Measurements from ENCODE around the gene AVEN.
"Not testable (repeated sequence)": the region's sequence is repeated elsewhere in the genome, so short reads cannot be mapped to it uniquely, and the experiment has no call there.

The AVEN gene

DNA sequence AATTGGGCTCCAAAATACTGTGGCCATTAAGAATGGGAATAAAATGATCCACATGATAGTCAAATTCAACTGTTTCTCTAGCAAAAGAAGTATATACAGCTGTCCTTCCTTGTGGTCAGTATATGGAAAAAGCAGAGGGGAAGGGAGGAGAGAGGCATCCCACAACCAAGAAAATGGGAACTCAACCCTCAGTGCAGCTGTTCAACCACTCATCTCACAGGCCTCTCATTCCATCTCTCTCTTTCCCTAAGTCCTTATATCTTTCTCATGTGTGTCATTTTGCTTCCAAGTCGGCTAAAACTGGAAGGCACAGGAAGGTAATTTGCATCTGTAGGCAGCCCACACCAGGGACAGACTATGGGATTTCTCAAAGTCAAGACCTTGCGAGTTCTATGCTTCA is 27.5 kb downstream of the AVEN start:
- Histone ChIP-seq H3K4me3 (ENCODE audit: low read depth, low read length) (no peak overlapping the region), H3K9me3 (no peaks in the 10 kb centered on the region), H3K4me1 (no peaks in the 10 kb centered on the region; the same call in 1 of the 2 replicates), H3K36me3 (no peaks in the 10 kb centered on the region), H3K27me3 (no peaks in the 10 kb centered on the region; the same call in 1 of the 2 replicates)
- TF ChIP-seq, protein P1, sequence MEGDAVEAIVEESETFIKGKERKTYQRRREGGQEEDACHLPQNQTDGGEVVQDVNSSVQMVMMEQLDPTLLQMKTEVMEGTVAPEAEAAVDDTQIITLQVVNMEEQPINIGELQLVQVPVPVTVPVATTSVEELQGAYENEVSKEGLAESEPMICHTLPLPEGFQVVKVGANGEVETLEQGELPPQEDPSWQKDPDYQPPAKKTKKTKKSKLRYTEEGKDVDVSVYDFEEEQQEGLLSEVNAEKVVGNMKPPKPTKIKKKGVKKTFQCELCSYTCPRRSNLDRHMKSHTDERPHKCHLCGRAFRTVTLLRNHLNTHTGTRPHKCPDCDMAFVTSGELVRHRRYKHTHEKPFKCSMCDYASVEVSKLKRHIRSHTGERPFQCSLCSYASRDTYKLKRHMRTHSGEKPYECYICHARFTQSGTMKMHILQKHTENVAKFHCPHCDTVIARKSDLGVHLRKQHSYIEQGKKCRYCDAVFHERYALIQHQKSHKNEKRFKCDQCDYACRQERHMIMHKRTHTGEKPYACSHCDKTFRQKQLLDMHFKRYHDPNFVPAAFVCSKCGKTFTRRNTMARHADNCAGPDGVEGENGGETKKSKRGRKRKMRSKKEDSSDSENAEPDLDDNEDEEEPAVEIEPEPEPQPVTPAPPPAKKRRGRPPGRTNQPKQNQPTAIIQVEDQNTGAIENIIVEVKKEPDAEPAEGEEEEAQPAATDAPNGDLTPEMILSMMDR (IDR thresholded peaks at IDR 0.05; ENCODE audit: low read depth, low read length), result no peak
- no peak for DNase-seq

DNA sequence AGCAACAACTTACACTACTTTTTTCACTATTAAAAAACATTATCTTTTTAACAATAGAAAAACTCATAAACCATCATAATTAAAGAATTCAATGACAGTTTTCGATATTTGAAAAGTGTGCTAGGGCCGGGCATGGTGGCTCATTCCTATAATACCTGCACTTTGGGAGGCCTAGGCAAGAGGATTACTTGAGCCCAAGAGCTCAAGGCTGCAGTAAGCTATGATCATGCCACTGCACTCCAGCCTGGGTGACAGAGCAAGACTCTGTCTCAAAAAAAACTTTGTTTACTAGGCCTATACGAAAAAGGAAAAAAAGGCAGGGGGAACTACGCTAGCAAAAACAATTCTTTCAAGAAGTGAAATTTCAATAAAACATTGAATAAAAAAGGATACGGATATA is 28.1 kb downstream of the AVEN start:
- Histone ChIP-seq H3K27me3 (no peaks in the 10 kb centered on the region; the same call in 1 of the 2 replicates), H3K4me1 (no peaks in the 10 kb centered on the region; the same call in 1 of the 2 replicates), H3K36me3 (no peaks in the 10 kb centered on the region), H3K9me3 (no peaks in the 10 kb centered on the region), H3K4me3 (ENCODE audit: low read depth, low read length) (no peak overlapping the region)
- no peak for DNase-seq
- TF ChIP-seq, protein P1 (IDR thresholded peaks at IDR 0.05; ENCODE audit: low read depth, low read length), result no peak

DNA sequence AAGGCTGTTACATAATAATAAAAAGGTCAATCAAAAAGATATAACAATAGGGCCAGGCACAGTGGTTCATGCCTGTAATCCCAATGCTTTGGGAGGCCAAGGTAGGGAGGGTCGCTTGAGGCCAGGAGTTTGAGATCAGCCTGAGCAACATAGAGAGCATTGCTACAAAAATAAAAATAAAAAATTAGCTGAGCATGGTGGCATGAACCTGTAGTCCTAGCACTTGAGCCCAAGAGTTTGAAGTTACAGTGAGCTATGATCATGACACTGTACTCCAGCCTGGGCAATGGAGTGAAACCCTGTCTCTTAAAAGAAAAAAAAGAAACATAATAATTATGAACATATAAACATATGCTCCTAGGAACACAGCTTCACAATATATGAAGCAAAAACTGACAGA is 29.3 kb downstream of the AVEN start:
- TF ChIP-seq, protein P1 (IDR thresholded peaks at IDR 0.05; ENCODE audit: low read depth, low read length), result no peak
- H3K27me3 ChIP-seq, result no peaks in the 10 kb centered on the region; the same call in 1 of the 2 replicates
- DNase-seq, result no peak
- no peaks in the 10 kb centered on the region for H3K36me3 ChIP-seq
- no peaks in the 10 kb centered on the region for H3K9me3 ChIP-seq
- no peak overlapping the region for H3K4me3 ChIP-seq (ENCODE audit: low read depth, low read length)
- no peaks in the 10 kb centered on the region; the same call in 1 of the 2 replicates for H3K4me1 ChIP-seq

DNA sequence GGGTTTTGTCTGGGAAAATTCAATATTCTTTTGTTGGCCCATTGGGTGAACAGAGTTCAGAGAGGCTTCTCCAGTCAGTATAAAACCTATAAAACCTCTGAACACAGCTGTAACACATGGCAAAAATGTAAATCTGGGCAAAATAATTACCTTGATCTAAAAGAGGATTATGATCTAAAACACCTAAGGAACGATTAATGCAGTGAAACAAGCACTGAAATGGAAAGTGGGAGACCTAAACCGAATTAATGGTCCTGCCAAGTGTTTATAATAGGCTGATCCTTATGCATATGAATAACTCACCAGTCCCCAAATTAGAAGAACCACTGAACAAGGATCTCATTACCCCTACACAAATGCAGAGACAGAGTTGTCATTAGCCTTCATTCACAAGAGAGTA is 32.6 kb downstream of the AVEN start:
- TF ChIP-seq, protein P1 (IDR thresholded peaks at IDR 0.05; ENCODE audit: low read depth, low read length), result no peak
- Histone ChIP-seq H3K4me1 (no peaks in the 10 kb centered on the region), H3K36me3 (no peaks in the 10 kb centered on the region), H3K9me3 (no peaks in the 10 kb centered on the region), H3K27me3 (no peaks in the 10 kb centered on the region; the same call in 1 of the 2 replicates), H3K4me3 (ENCODE audit: low read depth, low read length) (no peak overlapping the region)
- DNase-seq, result no peak

DNA sequence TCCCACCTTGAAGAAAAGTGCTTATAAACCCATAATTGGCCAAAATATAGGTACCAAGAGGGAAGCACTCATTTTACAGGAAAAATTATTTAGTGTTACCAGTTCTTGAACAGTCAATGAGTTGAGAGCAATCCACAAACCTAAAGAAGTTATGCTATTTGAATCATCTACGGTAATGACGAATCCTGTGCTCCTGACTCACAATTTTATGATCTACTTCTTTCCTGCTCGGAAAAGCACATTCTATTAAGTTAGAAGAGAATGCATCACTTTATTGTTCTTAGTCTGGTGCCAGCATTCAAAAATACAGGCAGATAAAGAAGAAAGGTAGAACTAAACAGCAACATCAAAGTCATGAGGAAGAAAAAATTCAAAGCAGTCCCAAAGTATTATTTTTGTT is 37.5 kb downstream of the AVEN start:
- H3K36me3 ChIP-seq, result no peaks in the 10 kb centered on the region
- DNase-seq, result no peak
- TF ChIP-seq, protein P1 (IDR thresholded peaks at IDR 0.05; ENCODE audit: low read depth, low read length), result no peak
- H3K27me3 ChIP-seq, result no peaks in the 10 kb centered on the region
- H3K4me3 ChIP-seq (ENCODE audit: low read depth, low read length), result no peak overlapping the region
- H3K4me1 ChIP-seq, result no peaks in the 10 kb centered on the region
- H3K9me3 ChIP-seq, result no peaks in the 10 kb centered on the region

DNA sequence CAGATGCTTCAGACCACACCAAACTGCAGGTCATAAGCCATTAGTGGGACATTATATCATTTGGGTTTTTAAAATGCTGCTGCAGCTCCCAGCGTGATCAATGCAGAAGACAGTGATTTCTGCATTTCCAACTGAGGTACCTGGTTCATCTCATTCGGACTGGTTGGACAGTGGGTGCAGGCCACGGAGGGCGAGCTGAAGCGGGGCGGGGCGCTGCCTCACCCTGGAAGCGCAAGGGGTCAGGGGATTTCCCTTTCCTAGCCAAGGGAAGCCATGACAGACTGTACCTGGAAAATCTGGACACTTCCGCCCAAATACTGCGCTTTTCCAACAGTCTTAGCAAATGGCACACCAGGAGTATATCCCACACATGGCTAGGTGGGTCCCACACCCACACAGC is 43.3 kb downstream of the AVEN start:
- not testable (repeated sequence) for H3K4me3 ChIP-seq (ENCODE audit: low read depth, low read length); H3K4me1 ChIP-seq; DNase-seq; H3K27me3 ChIP-seq; H3K36me3 ChIP-seq; H3K9me3 ChIP-seq
